Adrenal gland (tissue), 5 donors: ENCODE measurements around the gene SSBP3.

Source experiments
- POLR2A ChIP-seq, 2 donors: fragments of 450-650 bp; IDR thresholded peaks; one replicate each; pipeline ENCODE4 v1.6.1; 2017; ENCODE audit warnings: antibody characterized with exemption in 2 of 2, mild to moderate bottlenecking in 2 of 2, moderate library complexity in 1 of 2
- TF ChIP-seq, protein P1 (sequence below), 6 experiments: fragments of 450-650 bp in 4 of 6; fragments of 200-600 bp in 2 of 6; sonication (generic) in 1 of 6; IDR thresholded peaks; 1 replicate in 5 of 6; 2 replicates in 1 of 6; pipeline versions ENCODE4 v1.5.1 to v1.8.0; 2016 to 2021; ENCODE audit warnings: antibody characterized with exemption in 6 of 6, mild to moderate bottlenecking in 2 of 6, moderate library complexity in 1 of 6
- donor health status: DM: no; HTN: no; CAD: no.

DNA sequence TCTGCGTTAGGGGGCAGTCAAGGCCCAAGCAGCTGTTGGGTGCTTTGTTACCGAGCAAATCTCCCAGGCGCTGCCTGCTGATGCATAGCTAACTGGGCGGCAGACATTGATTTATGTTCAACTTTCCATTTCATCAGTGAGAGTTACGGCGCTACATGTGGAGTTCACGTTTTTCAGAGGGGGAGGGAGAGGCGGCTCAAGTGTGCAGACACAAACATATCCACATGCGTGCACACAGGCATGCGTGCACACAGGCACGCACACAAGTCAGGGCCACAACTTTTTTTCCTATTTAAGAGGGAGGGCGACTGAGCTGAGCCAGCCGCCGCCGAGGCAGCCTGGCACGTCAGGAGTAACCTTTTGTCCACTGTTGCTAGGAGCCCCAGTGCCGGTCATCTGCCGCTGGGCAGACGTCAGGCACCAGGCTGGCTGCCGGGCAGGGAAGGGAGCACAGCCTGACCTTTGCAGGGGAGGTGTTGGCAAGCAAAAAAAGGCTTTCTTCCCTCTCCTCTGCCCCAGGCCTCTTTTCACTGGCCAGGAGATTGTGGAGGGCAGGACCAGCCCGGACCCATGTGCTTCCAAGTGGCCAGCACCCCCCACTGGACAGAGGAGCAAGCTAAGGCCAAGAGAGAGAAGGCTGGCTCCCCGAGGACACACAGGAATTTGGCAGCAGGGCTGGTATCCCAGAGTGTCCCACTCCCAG is 133.0 kb downstream of the SSBP3 start:
- TF ChIP-seq, protein P1, sequence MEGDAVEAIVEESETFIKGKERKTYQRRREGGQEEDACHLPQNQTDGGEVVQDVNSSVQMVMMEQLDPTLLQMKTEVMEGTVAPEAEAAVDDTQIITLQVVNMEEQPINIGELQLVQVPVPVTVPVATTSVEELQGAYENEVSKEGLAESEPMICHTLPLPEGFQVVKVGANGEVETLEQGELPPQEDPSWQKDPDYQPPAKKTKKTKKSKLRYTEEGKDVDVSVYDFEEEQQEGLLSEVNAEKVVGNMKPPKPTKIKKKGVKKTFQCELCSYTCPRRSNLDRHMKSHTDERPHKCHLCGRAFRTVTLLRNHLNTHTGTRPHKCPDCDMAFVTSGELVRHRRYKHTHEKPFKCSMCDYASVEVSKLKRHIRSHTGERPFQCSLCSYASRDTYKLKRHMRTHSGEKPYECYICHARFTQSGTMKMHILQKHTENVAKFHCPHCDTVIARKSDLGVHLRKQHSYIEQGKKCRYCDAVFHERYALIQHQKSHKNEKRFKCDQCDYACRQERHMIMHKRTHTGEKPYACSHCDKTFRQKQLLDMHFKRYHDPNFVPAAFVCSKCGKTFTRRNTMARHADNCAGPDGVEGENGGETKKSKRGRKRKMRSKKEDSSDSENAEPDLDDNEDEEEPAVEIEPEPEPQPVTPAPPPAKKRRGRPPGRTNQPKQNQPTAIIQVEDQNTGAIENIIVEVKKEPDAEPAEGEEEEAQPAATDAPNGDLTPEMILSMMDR (IDR thresholded peaks at IDR 0.05): peak in 4 of 6 experiments; percentile 4 to 75 (median 70)
- peak in 1 of 2 donors; percentile 56 for TF ChIP-seq POLR2A (IDR thresholded peaks at IDR 0.05)
